Muscle of leg (tissue), 11 donors: ENCODE data around the gene EMX1. TPM values are rescaled to one million over a fixed set of nuclear protein-coding genes. Genes with fewer than 3 reads are reported as not detected.

Experiments
- DNase-seq: peaks from one replicate; pipeline ENCODE4 v3.0.0; 2013
- H3K27ac ChIP-seq: one replicate; pipeline ENCODE4 v1.5.1; 2013; ENCODE audit warnings: mild to moderate bottlenecking, low read length, control low read depth
- H3K27me3 ChIP-seq: one replicate; pipeline ENCODE4 v1.6.1; 2013; ENCODE audit warnings: low read length; ENCODE audit not compliant: control insufficient read depth, insufficient read depth
- H3K36me3 ChIP-seq: one replicate; pipeline ENCODE4 v1.6.1; 2013; ENCODE audit warnings: low read length; ENCODE audit not compliant: control insufficient read depth, insufficient read depth
- H3K4me1 ChIP-seq: one replicate; pipeline ENCODE4 v1.6.1; 2013; ENCODE audit warnings: low read length; ENCODE audit not compliant: control insufficient read depth, insufficient read depth
- H3K4me3 ChIP-seq: one replicate; pipeline ENCODE4 v1.5.1; 2013; ENCODE audit warnings: low read length, control low read depth
- H3K9me3 ChIP-seq: replicated peaks from 2 replicates; pipeline ENCODE4 v1.6.1; 2013; ENCODE audit warnings: low read depth, low read length; ENCODE audit not compliant: control insufficient read depth
- WGBS: methylation state at CpG from one replicate; pipeline ENCODE4 v1.1.5; 2013; ENCODE audit warnings: missing lambda C conversion rate; ENCODE audit not compliant: insufficient coverage; 5-methylcytosine and 5-hydroxymethylcytosine counted together
- polyA plus RNA-seq, 8 donors: library from polyadenylated mRNA; unstranded; fragments of 120-200 nt; gene quantifications; one replicate each; pipeline versions ENCODE4 v1.2.1 to v1.2.3, GENCODE V29; 2013; ENCODE audit warnings: inconsistent platforms in 1 of 8, low replicate concordance in 1 of 8; ENCODE audit not compliant: insufficient read length in 8 of 8, insufficient read depth in 1 of 8
- total RNA-seq: library from RNA; stranded (reverse); fragments of 120-200 nt; gene quantifications from one replicate; pipeline ENCODE4 v1.2.4, GENCODE V29; 2013

Gene EMX1
- total and polyA plus RNA-seq, 9 donors: 0.04 to 0.07 (median 0.05) TPM; not detected in 6

DNA sequence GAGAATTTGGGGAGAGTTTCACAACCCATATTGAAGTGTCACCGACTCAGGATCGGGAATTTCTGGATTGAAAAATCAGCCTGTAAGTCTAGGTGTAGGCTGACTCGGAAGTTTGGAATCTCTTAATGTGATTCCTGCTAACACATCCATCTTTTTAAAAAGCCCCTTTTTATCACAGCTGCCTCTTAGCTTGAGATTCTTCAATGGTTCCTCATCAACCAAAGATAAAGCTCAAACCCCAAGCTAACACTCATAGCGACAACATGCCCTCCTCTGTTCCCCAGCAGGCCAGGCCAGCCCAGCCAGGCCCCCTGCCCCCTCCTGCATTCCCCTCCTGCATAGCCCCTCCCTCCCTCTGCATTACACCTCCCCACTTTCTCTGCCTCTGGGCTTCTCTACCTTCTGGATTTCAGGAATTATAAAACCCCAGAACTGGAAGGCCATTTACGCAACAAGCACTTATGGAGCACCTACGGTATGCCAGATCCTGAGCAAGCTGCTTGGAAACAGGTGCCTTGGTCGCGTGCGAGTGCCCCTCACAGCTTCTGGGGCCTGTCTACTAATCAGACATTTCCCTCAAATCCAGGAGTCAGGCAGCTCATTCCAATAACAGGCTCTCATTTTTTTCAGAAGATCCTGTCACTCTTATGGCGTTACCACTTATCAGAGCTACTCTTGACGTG is 63.4 kb downstream of the EMX1 start:
- Histone ChIP-seq H3K27ac (no peak overlapping the region), H3K4me3 (no peak overlapping the region), H3K27me3 (no peaks in the 10 kb centered on the region), H3K36me3 (no peaks in the 10 kb centered on the region), H3K9me3 (no peaks in the 10 kb centered on the region), H3K4me1 (peaks cover 13% of the 10 kb centered on the region)
- WGBS: 83% methylated on average over 6 of the region's 11 CpGs
- no peak for DNase-seq

DNA sequence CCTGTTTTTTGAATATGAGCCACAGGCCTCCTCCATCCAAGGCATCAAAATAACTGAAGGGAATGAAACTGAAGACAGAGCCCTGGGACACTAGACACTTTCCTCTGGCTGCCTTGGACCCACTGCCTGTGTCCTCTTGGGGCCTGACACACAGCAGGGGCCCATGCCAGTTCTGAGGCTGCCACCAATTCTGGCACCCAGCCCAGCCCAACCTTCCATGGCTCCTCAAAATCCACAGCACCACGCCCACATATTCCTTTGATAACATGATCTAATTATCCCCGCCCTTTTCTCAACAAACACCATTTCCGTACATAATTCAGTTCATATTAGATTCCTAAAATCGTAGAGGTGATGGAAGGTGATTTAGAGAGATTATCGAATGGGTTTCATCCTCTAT is 64.2 kb downstream of the EMX1 start:
- no peak overlapping the region for H3K4me3 ChIP-seq
- no peak overlapping the region for H3K27ac ChIP-seq
- no peaks in the 10 kb centered on the region for H3K36me3 ChIP-seq
- no peaks in the 10 kb centered on the region for H3K9me3 ChIP-seq
- WGBS: no CpG with 5 or more reads among the region's 5 CpGs
- no peaks in the 10 kb centered on the region for H3K27me3 ChIP-seq
- peaks cover 13% of the 10 kb centered on the region for H3K4me1 ChIP-seq
- no peak for DNase-seq

DNA sequence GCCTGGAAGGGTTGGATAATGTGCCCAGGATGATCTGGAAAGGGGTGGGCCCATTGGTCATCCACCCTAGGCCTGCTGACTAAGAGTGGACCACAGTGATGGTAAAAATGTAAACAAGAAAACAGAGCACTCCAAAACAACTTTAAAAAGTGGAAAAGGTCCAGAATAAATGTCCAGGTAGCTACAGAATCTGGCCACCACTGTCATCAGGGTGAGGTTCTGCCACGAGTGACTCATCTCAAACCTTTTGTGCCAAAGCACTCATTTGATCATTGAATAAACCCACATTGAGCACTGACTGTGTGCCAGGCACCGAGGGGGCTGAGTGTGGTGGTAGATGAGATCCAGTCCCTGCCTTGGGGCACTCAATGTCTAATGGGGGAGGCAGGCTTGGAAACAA is 64.9 kb downstream of the EMX1 start:
- Histone ChIP-seq H3K36me3 (no peaks in the 10 kb centered on the region), H3K27ac (no peak overlapping the region), H3K27me3 (no peaks in the 10 kb centered on the region), H3K9me3 (no peaks in the 10 kb centered on the region), H3K4me1 (peaks cover 13% of the 10 kb centered on the region), H3K4me3 (no peak overlapping the region)
- WGBS: 76% methylated on average over 2 of the region's 2 CpGs
- DNase-seq: no peak

DNA sequence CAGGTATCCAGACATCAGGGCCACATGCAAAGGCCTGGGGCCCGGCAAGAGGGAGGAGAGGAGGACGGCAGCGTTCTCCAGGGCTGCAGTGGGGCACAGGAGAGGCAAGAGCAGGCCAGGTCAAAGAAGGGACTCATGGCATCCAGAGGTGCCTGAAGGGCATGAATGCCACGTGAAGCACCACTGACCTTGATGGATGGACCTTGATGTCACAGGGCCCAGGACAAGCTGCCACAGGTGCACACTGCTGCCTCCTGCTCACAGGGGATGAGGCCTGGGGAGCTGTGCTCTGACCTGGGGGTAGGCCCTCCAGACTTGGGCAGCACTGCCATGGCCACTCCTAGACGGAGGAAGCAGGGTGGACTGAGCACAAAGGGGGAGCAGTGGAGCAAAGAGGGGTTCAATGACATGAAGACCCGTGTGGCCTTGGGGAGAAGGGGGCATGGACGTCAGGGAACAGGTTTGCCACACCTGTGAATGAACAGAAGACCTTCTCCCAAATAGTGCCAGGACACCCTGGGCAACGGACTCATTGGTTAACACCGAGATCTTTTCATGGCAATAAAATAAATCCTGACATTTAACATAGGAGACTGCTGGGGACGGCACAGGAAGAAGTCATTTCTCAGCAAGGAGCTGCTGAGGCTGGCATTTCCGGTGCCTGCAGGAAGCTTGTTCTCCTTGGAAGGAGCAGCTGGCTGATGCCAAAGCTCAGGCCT is 65.6 kb downstream of the EMX1 start:
- no peaks in the 10 kb centered on the region for H3K9me3 ChIP-seq
- H3K27ac ChIP-seq: no peak overlapping the region
- H3K36me3 ChIP-seq: peaks cover under 1% of the 10 kb centered on the region
- H3K4me1 ChIP-seq: peaks cover 13% of the 10 kb centered on the region
- no peak overlapping the region for H3K4me3 ChIP-seq
- 79% methylated on average over 10 of the region's 11 CpGs for WGBS
- DNase-seq: no peak
- no peaks in the 10 kb centered on the region for H3K27me3 ChIP-seq

DNA sequence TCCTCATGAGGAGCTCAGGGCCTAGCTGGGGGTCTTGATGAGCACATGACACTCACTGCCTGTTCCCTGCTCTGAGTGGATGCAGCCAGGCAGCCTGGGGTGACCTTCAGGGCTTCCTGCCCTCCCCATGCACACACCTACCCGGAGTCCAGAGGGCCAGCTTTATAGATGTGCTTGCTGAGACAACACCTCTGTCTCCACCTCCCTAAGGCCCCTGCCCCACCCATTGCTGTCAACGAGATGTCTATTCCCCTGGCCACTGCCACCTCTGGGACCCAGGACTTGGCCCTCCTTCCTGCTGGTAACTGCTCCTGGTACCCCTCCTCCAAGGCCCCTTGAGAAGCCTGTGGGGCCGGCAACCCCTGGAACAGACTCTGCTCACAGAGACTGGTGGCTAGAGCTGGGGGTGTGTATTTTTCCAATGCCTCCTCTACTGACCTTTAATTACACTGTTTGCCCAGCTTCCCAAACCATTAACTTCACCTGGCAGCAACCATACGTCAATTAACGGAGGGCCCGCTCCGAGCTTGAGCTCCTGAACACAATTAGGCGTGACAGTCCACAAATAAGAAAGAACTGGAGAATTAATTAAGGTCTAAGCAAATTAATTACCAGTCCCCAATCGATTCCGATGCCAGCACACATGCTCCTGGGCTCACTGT is 66.3 kb downstream of the EMX1 start:
- WGBS: 78% methylated on average over 4 of the region's 10 CpGs
- DNase-seq: no peak
- H3K36me3 ChIP-seq: peaks cover 3% of the 10 kb centered on the region
- no peak overlapping the region for H3K27ac ChIP-seq
- H3K27me3 ChIP-seq: no peaks in the 10 kb centered on the region
- no peak overlapping the region for H3K4me3 ChIP-seq
- H3K9me3 ChIP-seq: no peaks in the 10 kb centered on the region
- peaks cover 13% of the 10 kb centered on the region for H3K4me1 ChIP-seq

DNA sequence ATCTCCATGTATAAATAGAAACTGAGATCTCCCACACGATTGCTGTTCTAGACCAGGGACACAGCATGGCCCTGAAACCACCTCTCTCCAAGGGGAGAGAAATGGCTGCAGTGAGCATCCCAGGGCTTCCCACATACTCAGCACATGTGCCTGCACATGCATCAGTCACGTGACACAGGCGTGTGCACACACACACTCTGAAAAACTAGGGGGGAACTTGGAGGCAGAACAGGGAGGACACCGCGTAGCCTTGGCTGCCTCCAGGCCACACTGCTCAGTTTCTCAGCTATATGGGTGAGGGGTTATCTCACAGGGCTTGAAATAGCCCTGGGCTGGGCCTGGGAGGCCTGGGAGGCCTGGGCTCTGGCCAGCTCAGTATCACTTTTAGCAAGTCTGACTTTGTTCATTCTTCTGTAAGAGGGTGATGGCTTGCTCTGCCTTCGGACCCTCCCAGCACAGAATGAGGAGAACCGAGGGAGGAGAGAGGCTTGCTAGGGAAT is 66.9 kb downstream of the EMX1 start:
- H3K36me3 ChIP-seq: peaks cover 3% of the 10 kb centered on the region
- whole genome bisulfite sequencing: 81% methylated on average over 7 of the region's 7 CpGs
- H3K4me3 ChIP-seq: no peak overlapping the region
- peaks cover 13% of the 10 kb centered on the region for H3K4me1 ChIP-seq
- H3K9me3 ChIP-seq: no peaks in the 10 kb centered on the region
- peak; percentile 15 for DNase-seq
- no peaks in the 10 kb centered on the region for H3K27me3 ChIP-seq
- no peak overlapping the region for H3K27ac ChIP-seq

Other genes starting within 250 kb of the EMX1 start
- gene EXOC6B, start 91.5 kb upstream of the EMX1 start, total RNA-seq: 13.3 TPM
- 10 to 100 TPM in 5 of 8 donors, 1 to 10 TPM in 3; 8.5 to 17.1 (median 10.8) TPM for gene EXOC6B, start 91.5 kb upstream of the EMX1 start, polyA plus RNA-seq
- 4.6 TPM for gene SPR, start 30.1 kb upstream of the EMX1 start, total RNA-seq
- 1 to 10 TPM; 2.6 to 5.0 (median 4.0) TPM for gene SPR, start 30.1 kb upstream of the EMX1 start, polyA plus RNA-seq
- gene SFXN5, start 154.2 kb downstream of the EMX1 start, total RNA-seq: 6.0 TPM
- 1 to 10 TPM; 6.0 to 9.0 (median 6.3) TPM for gene SFXN5, start 154.2 kb downstream of the EMX1 start, polyA plus RNA-seq
- 11.0 TPM for gene RAB11FIP5, start 195.4 kb downstream of the EMX1 start, total RNA-seq
- 10 to 100 TPM in 7 of 8 donors, 1 to 10 TPM in 1; 9.6 to 18.9 (median 13.8) TPM for gene RAB11FIP5, start 195.4 kb downstream of the EMX1 start, polyA plus RNA-seq